Chondrocyte (in vitro differentiated cells): ENCODE results near the gene NCSTN. TPM values are rescaled to one million over a fixed set of nuclear protein-coding genes. Genes with fewer than 3 reads are reported as not detected.

Experiments used
- DNase-seq: peaks from one replicate; pipeline ENCODE4 v3.0.0; 2021; ENCODE audit warnings: mixed read lengths, low spot score
- H3K27ac Mint-ChIP-seq: one replicate; pipeline ENCODE4 v1.8.0; 2021; ENCODE audit warnings: mild to moderate bottlenecking, moderate library complexity, mixed read lengths; ENCODE audit not compliant: unreplicated experiment
- H3K27me3 Mint-ChIP-seq: 2 replicates; pipeline ENCODE4 v1.8.0; 2021; ENCODE audit warnings: low read depth, mixed read lengths
- H3K36me3 Mint-ChIP-seq: 2 replicates; pipeline ENCODE4 v1.8.0; 2021; ENCODE audit warnings: low read depth, mixed read lengths
- H3K4me1 Mint-ChIP-seq: 2 replicates; pipeline ENCODE4 v1.8.0; 2021; ENCODE audit warnings: low read depth, mild to moderate bottlenecking, mixed read lengths
- H3K4me3 Mint-ChIP-seq: one replicate; pipeline ENCODE4 v1.8.0; 2021; ENCODE audit warnings: mild to moderate bottlenecking, moderate library complexity, mixed read lengths; ENCODE audit not compliant: unreplicated experiment
- H3K9me3 Mint-ChIP-seq: 2 replicates; pipeline ENCODE4 v1.8.0; 2021; ENCODE audit warnings: low read depth, mixed read lengths
- CTCF ChIP-seq: fragments of 200-600 bp; sonication (generic); IDR thresholded peaks from 2 replicates; pipeline ENCODE4 v1.5.0; 2021; ENCODE audit warnings: antibody characterized with exemption, mild to moderate bottlenecking, moderate library complexity
- total RNA-seq: library from RNA; stranded (reverse); gene quantifications from 3 replicates; pipeline ENCODE4 v1.2.1, GENCODE V29; 2021

The NCSTN gene
- total RNA-seq, 1 donor from 2014 or later, result 94.6 TPM

- Mint-ChIP-seq H3K9me3 (no peaks in the 10 kb centered on the region), H3K36me3 (peaks cover 13% of the 10 kb centered on the region), H3K27me3 (peaks cover 4% of the 10 kb centered on the region), H3K27ac (no peak overlapping the region), H3K4me3 (no peak overlapping the region), H3K4me1 (peaks cover 10% of the 10 kb centered on the region)
- no peak for TF ChIP-seq CTCF
- DNase-seq, result no peak
Observed at GRCh38 chr1:160363951-160364735, 21.0 kb downstream of the NCSTN start.

- Mint-ChIP-seq H3K9me3 (no peaks in the 10 kb centered on the region), H3K27ac (no peak overlapping the region), H3K36me3 (peaks cover 8% of the 10 kb centered on the region), H3K27me3 (peaks cover 8% of the 10 kb centered on the region), H3K4me1 (peaks cover 10% of the 10 kb centered on the region), H3K4me3 (no peak overlapping the region)
- no peak for DNase-seq
- no peak for TF ChIP-seq CTCF
Observed at GRCh38 chr1:160365325-160365724, 22.1 kb downstream of the NCSTN start.

- H3K4me1 Mint-ChIP-seq, result peaks cover 8% of the 10 kb centered on the region
- H3K4me3 Mint-ChIP-seq, result no peak within 1 kb of the TSS
- no peaks in the 10 kb centered on the region for H3K36me3 Mint-ChIP-seq
- no peaks in the 10 kb centered on the region for H3K9me3 Mint-ChIP-seq
- peaks cover 8% of the 10 kb centered on the region for H3K27me3 Mint-ChIP-seq
- TF ChIP-seq CTCF, result no peak
- no peak for DNase-seq
- no peak within 1 kb of the TSS for H3K27ac Mint-ChIP-seq
Observed at GRCh38 chr1:160366731-160367515, 23.7 kb downstream of the NCSTN start, which contains the start of gene NHLH1. NHLH1 (plus strand) TSS chr1:160367071; CDS start chr1:160370732, 3,661 bp downstream.

- Mint-ChIP-seq H3K27ac (no peak overlapping the region), H3K27me3 (peaks cover 8% of the 10 kb centered on the region), H3K4me1 (peaks cover 2% of the 10 kb centered on the region), H3K9me3 (no peaks in the 10 kb centered on the region), H3K4me3 (no peak overlapping the region), H3K36me3 (no peaks in the 10 kb centered on the region)
- DNase-seq, result no peak
- TF ChIP-seq CTCF, result no peak
Observed at GRCh38 chr1:160367516-160367900, 24.3 kb downstream of the NCSTN start.
